Measurements from ENCODE around the gene KSR1. TPM values are rescaled to one million over a fixed set of nuclear protein-coding genes. Genes with fewer than 3 reads are reported as not detected.

KSR1 gene
- total RNA-seq, 3 donors from 2014 or later: 14.1 to 36.4 (median 24.0) TPM

GRCh38 chr17:27475070-27475673 lies 18.9 kb downstream of the KSR1 start:
- H3K4me3 ChIP-seq: no peak overlapping the region
- TF ChIP-seq CTCF (IDR thresholded peaks at IDR 0.05): no peak
- TF ChIP-seq POLR2AphosphoS5 (IDR thresholded peaks at IDR 0.05): no peak
- no peak for TF ChIP-seq POLR2A (IDR thresholded peaks at IDR 0.05)
- H3K9me3 ChIP-seq: no peaks in the 10 kb centered on the region
- no peaks in the 10 kb centered on the region for H3K27me3 ChIP-seq
- intact Hi-C loops (cut with DNase I; ENCODE audit: low total_unique reads): no loop called here
- H3K4me1 ChIP-seq: no peaks in the 10 kb centered on the region
- no peak for DNase-seq (ENCODE audit: low spot score in 2 of 2)
- H3K36me3 ChIP-seq: no peaks in the 10 kb centered on the region
- no peak overlapping the region for H3K27ac ChIP-seq

GRCh38 chr17:27475981-27476895 lies 20.0 kb downstream of the KSR1 start:
- DNase-seq (ENCODE audit: low spot score in 2 of 2): no peak
- no peaks in the 10 kb centered on the region for H3K9me3 ChIP-seq
- H3K4me3 ChIP-seq: no peak overlapping the region
- intact Hi-C loops (cut with DNase I; ENCODE audit: low total_unique reads): no loop called here
- TF ChIP-seq POLR2A (IDR thresholded peaks at IDR 0.05) (no peak), POLR2AphosphoS5 (IDR thresholded peaks at IDR 0.05) (no peak), CTCF (IDR thresholded peaks at IDR 0.05) (no peak)
- H3K36me3 ChIP-seq: no peaks in the 10 kb centered on the region
- no peaks in the 10 kb centered on the region for H3K27me3 ChIP-seq
- no peaks in the 10 kb centered on the region for H3K4me1 ChIP-seq
- no peak overlapping the region for H3K27ac ChIP-seq

GRCh38 chr17:27477050-27477888 lies 21.0 kb downstream of the KSR1 start:
- intact Hi-C loops (cut with DNase I; ENCODE audit: low total_unique reads): no loop called here
- H3K9me3 ChIP-seq: no peaks in the 10 kb centered on the region
- H3K27me3 ChIP-seq: no peaks in the 10 kb centered on the region
- no peak for TF ChIP-seq CTCF (IDR thresholded peaks at IDR 0.05)
- TF ChIP-seq POLR2A (IDR thresholded peaks at IDR 0.05): no peak
- no peak for TF ChIP-seq POLR2AphosphoS5 (IDR thresholded peaks at IDR 0.05)
- H3K4me3 ChIP-seq: no peak overlapping the region
- no peak for DNase-seq (ENCODE audit: low spot score in 2 of 2)
- no peaks in the 10 kb centered on the region for H3K4me1 ChIP-seq
- no peak overlapping the region for H3K27ac ChIP-seq
- no peaks in the 10 kb centered on the region for H3K36me3 ChIP-seq

- intact Hi-C loops (cut with DNase I; ENCODE audit: low total_unique reads): no loop called here
- Histone ChIP-seq H3K27ac (no peak overlapping the region), H3K4me1 (no peaks in the 10 kb centered on the region)
Measured at GRCh38 chr17:27477971-27478684, 21.9 kb downstream of the KSR1 start.

More at GRCh38 chr17:27477971-27478684, 21.9 kb downstream of the KSR1 start:
- no peaks in the 10 kb centered on the region for H3K9me3 ChIP-seq
- no peak overlapping the region for H3K4me3 ChIP-seq
- TF ChIP-seq POLR2A (IDR thresholded peaks at IDR 0.05) (no peak), CTCF (IDR thresholded peaks at IDR 0.05) (no peak), POLR2AphosphoS5 (IDR thresholded peaks at IDR 0.05) (no peak)
- no peaks in the 10 kb centered on the region for H3K27me3 ChIP-seq
- DNase-seq (ENCODE audit: low spot score in 2 of 2): no peak
- H3K36me3 ChIP-seq: no peaks in the 10 kb centered on the region

Data from breast epithelium (tissue), 4 donors.